T1000 (cell line): Measurements from ENCODE around the gene PRDM15.

Experiments used
- DNase-seq: peaks from one replicate; lab custom pipeline; 2025; ENCODE audit warnings: mixed read lengths; lab: John Stamatoyannopoulos, UW

PRDM15 gene

DNA sequence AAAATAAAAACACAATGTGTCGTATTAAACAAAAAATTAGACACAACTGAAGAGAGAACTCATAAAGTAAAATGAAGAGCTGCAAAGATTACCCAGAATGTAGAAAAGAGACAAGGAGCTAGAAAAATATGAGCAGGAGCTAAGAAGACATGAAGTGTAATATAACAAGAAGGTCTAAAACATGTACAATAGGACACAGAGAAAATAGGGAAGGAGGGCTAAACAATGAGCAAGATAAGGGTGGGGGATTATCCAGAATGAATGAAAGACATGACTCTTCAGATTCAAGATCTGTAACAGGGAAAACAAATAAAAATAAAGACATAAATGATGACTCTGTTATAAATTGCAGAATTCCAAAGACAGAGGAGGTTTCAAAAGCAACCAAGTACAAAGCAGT lies 38.3 kb downstream of the PRDM15 start:
- no peak for DNase-seq

DNA sequence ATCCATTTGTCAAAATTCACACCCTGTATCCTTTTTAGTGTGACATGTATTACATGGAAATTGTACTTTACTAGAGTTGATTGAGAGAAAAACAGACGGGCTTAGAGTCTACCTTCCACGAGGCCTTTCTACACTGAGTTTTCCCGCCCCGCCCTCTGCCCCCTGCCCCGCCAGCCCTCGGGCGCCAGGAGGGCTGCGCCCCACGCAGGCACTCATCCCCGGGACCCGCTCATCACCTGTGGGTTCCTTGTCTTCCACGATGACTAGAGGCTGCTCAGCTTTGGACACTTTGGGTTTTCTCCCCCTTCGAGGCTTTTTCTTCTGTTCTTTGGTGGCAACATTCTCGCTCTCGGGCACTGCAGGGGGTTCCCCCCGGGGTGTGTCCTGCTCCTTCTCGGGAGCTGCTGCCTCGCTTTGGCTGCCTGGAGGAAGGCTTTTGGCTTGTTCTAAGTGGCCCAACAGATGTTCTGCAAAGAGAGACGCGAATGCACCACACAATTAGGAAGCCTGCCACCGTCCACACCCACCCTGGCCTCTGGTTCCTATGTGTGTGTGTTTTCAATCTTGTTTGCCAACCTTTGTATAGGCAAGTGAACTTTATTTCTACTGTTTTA lies 39.6 kb downstream of the PRDM15 start:
- no peak for DNase-seq

DNA sequence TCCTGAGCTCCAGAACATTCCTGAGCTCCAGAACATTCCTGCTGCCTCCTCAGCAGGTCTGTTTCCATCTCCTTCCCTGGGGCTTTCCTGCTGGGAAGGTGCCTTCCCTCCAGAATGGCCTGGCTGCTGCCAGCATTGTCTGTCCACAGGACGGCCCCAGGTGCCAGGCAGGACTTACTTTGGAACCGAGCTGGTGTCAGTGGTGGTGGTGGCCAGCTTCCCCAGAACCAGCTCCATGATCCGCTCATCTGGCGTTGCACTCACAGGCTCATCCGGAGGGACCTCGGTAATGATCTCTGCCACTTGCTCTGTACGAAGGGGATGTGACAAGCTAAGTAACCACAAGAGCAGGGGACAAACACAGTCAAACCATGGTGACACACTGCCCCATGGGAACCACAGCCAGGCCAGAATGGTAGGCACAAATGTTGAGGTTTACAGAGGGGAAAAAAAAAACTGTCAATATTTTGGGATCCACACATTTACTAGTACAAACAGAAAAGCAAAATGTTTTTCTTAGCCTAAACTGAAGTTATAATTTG lies 41.3 kb downstream of the PRDM15 start:
- DNase-seq: no peak

DNA sequence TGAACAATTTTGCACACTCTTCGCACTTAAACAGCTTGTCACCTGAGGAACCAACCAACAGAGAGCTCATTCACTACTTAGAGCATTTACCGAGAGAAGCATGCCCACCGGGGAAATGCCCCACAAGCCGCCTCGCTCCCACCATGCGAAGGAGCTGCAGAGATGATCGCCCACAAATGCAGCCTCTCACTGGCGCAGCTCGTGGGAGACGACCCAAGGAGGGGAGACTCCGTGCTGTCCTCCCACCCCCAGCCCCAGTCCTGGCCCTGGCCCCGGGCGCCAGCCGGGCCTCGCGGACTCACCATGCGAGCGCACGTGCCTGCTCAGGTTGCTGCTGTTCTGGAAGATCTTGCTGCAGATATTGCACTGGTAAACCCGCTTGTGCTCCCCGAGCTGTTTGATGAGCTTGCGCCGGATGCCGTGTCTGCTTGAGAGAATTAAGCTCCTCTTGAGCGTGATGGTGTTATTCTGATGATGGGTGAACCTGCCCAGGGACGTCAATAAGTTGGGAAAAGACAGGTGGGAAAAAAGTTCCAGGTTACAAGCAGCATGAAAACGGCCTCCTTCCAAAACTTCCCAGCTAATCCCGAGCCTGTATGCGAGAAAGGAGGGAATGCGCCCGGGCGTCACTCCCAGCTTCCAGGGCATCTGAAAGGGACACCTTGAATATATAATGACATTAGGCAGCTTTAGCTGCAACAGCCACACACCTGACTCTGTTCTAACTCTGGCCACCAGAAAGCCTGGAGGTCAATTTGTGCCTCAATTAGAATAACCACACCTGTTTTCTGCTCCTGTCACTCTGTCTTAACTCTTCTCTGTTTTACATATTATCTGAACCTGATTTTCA lies 42.8 kb downstream of the PRDM15 start:
- DNase-seq: no peak

DNA sequence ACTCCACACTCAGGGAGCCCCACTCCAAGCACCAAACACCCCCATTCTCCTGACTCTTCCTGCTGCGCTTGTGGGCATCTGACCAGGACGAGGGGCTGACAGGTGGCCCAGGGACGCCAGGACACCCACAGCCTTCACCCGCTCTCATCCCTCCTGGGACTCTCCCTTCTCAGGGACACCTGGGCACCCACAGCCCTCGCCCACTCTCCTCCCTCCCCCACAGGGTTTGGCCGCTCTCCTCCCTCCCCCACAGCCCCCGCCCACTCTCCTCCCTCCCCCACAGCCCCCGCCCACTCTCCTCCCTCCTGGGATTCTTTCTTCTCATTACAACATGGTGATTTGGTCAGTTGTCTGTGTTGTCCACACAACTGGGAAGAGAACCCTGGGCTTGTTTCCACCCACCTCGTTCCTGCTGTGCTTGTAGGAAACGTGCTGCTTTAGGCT lies 43.4 kb downstream of the PRDM15 start:
- no peak for DNase-seq

DNA sequence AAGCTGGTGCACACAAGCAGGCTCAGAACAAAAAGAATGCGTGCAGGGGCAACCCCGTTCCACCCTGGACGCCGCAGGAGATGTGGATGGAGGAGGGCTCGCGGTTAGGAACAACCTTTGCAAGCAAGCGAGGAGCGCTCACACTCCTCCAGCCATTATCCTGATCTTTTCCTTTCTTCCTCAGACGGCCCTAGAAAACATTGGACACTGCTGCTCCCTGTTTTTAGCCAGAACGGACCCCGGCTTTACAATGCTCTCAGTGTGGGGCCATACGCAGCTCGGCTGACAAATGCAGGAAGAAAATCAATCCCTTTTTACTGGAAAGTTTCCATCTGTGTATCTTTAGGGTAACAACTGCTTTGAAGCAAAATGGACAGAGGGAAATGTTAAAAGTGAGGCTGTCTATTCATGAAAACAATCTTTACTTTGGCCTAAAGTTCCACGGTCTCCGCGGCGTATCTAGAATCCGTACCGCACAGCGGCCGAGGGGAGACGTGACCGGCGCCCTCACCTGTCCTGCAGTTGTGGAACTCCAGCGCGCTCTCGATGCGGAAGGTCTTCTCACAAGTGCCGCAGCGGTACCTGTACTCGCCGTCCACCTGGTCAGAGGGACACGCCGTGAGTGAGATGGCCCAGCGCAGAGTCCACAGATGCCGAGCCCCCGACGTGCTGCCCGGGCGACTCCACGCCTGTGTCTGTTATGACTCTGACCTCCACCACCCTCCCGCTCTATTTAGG lies 44.0 kb downstream of the PRDM15 start:
- no peak for DNase-seq

DNA sequence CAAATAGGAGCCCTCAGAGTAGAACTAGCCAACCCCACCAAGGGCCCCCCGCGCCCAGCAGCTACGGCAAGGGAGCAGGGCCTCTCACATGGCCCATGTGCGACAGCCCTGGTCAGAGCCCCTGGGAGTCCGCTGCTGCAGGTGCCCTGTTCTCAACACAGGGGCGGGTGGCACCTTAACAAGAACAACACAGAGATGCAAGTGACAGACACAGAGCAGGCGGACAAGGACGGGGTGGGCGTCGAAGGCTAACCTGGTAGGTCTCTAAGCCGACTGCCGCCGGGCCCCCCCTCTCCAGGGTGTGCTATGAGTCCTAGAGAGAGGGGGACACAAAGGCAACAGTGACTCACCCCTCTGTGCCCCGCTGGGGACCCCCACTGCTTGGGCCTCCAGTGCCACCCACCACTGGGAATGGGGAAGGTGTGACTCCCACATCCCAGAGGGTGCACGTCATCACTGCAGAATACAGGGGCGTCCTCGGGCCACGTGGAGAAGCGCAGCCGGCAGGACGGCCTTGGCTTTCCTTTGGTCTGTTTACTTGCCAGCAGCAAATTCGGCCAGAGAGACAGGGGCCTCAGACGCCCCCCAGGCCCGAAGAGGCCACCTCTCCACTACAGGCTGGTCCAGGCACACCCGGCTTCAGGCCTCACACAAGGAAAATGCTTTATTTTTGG lies 44.8 kb downstream of the PRDM15 start:
- DNase-seq: no peak

DNA sequence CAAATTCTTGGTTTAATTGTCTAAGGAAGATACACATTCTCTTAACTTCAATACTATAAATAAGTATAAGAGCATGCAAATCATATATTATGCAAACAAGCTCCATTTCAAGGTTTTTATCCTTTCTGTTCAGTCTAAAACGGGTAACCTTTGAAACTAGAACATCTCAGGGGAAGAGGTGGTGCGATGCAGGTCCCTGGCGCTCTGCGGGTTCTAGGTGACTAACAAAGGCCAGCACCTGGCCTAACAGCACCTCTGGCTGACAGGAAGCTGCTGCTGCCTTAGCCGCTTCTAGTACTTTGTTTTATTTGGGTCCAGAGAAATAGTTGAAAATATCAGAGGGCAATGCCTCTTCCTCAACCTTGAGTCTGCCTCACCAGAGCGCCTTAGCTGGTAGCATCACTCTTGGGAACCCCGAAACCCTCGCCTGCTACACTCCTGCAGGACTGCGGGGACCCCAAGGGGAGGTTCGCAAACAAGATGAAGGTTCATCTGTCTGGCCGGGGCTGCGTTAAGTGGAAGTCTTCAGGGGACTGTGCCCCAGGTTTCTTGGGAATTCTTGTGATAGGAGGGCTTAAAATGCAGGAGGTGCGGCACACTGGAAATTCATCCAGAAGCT lies 45.5 kb downstream of the PRDM15 start:
- DNase-seq: no peak

DNA sequence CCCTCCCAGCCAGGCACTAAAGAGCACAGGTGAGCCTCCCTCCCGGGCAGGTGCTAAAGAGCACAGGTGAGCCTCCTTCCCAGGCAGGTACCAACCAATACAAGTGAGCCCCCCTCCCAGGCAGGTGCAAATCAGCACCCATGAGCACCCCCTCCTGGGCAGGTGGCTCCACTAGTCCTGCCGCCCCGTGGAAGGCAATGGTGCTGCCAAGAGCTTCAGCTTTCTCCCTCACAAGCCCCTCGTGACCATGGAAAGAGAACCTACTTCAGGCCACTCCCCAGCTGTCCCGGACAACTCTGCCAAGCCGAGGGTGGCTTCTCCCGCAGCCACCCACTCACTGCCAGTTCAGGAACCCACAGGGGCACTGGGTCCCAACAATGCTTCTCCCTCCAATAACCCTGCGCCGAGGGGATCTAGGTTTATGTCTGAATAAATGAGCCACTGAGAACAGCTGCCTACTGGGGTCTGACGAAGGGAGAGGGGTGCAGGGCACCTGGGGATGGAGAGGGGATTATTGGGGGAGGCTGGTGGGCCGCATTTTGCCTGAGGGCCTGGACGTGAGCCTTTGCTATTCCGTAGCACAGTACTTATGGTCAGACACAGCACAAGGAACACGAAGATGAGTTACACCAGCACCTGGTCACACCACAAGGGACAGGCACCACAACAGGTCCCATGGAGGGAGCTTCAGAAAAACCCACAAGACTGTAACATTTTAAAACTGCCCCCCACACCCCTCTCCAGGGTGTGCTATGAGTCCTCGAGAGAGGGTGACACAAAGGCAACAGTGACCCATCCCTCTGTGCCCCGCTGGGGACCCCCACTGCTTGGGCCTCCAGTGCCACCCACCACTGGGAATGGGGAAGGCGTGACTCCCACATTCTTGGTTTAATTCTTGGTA lies 46.3 kb downstream of the PRDM15 start:
- DNase-seq: no peak

DNA sequence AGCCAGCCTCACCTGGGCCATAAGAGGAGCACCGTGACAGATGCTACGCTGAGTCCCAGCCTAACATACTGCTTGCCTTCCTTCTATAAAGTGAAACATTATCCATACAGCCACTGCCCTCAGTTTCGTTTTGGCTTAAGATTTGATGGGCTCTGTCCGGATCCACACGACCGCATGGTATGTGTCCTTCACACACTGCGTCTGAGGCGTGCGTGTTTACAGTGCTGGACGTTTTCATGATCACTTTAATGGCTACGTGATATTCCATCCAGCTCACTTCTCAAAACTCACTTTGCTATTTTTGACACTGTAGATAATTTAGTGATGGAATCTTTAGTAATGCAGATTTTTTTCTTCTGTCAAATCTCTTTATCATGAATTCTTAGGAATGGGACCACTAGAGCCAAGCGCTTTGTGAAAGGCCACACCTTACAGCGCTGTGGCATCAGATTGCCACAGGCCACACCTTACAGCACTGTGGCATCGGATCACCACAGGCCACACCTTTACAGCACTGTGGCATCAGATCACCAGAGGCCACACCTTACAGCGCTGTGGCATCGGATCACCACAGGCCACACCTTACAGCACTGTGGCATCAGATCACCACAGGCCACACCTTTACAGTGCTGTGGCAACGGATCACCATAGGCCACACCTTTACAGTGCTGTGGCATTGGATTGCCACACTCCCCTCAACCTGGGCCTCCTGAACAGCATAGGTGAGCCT lies 47.1 kb downstream of the PRDM15 start:
- DNase-seq: no peak

DNA sequence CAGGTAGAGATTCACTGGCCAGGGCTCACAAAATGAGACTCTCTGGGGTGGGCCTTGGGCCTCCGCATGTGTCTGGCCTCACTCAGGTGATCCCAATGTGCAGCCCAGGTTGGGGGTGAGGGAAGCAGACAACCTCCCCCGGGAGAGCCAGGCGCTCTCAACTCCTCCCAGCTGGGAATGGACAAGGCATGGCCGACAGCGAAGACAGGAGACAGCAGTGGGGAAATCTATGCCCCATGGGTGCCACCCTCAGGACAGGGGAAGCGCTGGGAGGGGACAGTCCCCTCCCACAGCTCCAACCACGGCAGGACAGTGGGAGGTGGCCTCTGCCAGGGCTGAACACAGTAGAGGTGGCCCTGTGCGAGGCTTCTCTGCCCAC lies 47.7 kb downstream of the PRDM15 start:
- no peak for DNase-seq

DNA sequence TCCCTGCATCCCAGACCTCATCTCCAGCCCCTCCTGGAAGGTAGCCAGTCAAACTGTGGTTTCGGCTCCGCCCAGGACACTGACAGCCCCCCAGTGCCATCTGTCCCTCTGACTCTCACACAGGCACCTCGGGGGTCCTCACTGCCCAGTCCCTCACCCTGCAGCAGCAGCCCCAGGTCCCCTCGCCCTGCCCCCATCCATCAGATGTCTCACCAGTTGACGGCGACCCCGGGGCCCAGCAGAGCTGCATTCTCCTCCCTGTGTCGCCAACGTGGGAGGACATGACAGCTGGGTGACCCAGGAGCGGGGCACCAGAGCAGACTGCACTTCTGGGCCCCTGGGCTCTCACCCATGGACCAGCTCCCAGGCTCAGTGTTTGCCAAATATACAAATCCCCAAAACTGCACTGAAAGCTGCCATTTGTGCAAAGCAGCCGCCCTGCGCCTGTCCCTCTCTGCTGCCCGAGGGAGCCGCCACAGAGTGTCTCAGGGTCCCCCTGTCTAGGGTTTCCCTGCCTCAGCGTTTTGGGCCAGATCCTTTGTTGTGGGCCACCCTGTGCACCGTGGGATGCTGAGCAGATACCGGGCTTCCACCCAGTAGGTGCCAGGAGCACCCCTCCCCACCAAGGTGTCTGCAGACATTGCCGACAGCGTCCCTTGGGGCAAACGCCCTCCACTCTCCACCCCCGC lies 48.2 kb downstream of the PRDM15 start:
- DNase-seq: no peak

DNA sequence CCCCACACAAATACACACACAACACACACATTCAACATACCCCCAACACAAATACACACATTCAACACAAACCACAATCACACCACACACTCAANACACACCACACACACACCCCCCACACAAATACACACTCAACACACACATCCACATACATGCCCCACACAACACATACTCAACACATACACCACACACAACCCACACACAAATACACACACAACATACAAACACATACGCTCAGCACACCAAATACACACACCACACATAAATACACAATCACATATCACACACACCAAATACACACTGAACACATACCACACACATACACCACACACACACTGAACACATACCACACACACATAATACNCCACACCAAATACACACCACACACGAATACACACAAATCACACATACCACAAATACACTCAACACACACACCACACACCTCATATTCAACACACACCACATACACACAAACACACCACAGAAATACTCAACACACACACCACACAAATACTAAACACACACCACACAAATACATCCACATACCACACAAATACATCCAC lies 48.9 kb downstream of the PRDM15 start:
- no peak for DNase-seq

DNA sequence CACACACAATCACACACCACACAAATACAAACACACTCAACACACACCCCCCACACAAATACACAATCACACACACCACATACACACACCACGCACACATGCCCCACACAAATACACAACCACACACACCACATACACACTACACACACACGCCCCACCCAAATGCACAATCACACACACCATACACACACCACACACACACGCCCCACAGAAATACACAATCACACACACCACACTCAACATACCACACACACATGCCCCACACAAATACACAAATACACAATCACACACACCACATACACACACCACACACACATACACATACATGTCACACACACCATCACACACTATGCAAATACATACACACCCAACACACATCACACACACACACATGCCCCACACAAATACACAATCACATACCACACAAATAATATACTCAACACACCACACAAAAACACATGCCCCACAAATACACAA lies 50.2 kb downstream of the PRDM15 start:
- DNase-seq: no peak

DNA sequence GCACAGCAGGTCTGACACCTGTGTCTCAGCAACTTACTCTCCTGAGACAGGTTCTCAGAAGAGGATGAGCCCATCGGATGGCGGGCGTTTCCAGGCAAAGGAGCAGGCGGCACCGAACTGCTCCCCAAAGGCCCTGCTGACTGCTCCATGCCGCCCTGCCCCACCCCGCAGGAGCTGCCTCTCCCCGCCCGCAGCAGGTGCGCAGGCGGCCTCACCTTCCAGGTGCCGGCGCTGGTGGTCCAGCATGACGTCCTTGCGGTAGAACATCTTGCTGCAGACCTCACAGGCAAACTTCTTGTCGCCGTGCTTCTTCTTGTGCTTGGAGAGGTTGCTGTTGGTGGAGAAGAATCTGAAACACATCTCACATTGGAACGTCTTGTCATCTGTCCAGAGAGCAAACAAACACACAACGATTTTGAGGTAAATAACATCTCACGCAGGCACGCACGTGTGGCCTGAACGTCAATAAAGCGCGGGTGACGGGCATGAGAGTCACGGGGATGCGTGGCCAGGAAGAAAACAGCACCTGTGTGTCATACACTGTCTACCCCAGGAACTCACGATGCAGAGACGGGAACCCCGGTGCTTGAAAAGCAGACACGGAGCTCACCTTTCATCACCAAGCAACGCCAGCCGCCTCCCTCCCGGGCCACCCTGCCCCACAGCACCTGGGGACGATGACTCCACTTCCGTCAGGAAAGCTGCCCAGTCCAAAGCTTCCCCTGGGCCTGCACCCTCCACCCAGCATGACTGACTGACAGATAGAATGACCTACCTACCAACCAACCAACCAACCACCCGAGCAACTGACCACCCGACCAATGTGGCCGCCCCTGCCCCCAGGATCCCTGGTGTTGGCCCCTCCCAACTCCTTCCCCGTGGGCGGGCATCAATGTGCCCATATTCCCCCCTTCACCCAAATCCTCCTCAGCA lies 50.9 kb downstream of the PRDM15 start:
- DNase-seq: no peak

DNA sequence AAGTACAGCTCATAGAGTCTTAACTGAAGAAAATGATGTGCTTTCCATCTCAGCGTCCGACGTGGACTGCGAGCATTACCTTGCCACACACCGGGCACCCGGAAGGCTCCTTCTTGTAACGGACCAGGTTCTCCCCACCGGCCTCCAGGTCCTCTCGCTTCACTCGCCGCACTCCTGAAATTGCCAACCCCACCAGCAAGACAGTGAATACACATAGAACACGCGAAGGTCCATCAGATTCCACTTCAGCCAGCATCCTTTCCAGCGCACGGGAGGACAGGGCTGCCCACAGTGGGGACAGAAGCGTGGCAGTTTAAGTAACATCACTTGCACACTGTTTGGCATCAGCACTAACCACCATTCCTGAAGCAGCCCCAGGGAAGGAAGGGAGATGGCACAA lies 53.3 kb downstream of the PRDM15 start:
- DNase-seq: no peak

DNA sequence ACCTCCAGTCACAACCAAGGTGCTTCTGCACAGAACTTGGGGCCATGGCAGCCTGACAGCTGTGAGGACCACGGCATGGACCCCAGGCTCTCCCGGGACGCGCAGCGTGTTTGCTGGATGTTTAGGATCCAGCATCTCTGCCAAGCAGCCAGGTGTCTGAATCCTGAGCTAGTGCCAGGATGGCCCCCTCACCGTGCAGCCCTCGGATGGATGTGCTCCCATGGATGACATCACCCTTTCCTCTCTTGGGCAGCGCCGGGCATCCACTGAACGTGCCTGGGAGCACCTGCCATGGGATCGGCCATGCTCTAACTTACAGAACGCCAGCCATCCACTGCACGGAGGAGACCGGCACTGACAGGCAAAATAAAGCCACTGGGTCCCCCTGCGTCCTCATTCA lies 53.9 kb downstream of the PRDM15 start:
- no peak for DNase-seq
